GM10266 (cell line): Measurements from ENCODE around the gene SCGB3A1.

Experiments
- DNase-seq: peaks from one replicate; pipeline ENCODE4 v3.0.0; 2012; ENCODE audit errors: extremely low spot score
- TF ChIP-seq, protein P1 (sequence below): IDR thresholded peaks from 2 replicates; pipeline ENCODE4 v1.5.1; 2012; ENCODE audit warnings: mild to moderate bottlenecking, low read depth; ENCODE audit not compliant: control insufficient read depth, insufficient read depth; ENCODE audit errors: missing control alignments

The SCGB3A1 gene

DNA sequence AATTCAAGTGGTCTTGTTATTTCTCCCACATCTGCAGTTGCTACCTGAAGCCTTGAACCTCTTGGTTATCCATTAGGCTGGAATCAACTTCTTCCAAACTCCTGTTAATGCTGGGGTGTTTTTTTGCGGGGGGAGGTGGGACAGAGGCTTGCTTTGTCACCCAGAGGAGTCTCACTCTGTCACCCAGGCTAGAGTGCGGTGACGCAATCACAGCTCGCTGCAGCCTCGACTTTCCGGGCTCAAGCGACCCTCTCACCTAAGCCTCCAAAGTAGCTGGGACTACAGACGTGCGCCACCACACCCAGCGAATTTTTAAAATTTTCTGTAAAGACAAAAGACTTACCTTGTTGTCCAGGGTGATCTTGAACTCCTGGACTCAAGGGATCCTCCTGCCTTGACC is 4.4 kb downstream of the SCGB3A1 start:
- TF ChIP-seq, protein P1, sequence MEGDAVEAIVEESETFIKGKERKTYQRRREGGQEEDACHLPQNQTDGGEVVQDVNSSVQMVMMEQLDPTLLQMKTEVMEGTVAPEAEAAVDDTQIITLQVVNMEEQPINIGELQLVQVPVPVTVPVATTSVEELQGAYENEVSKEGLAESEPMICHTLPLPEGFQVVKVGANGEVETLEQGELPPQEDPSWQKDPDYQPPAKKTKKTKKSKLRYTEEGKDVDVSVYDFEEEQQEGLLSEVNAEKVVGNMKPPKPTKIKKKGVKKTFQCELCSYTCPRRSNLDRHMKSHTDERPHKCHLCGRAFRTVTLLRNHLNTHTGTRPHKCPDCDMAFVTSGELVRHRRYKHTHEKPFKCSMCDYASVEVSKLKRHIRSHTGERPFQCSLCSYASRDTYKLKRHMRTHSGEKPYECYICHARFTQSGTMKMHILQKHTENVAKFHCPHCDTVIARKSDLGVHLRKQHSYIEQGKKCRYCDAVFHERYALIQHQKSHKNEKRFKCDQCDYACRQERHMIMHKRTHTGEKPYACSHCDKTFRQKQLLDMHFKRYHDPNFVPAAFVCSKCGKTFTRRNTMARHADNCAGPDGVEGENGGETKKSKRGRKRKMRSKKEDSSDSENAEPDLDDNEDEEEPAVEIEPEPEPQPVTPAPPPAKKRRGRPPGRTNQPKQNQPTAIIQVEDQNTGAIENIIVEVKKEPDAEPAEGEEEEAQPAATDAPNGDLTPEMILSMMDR: no peak
- DNase-seq: no peak

DNA sequence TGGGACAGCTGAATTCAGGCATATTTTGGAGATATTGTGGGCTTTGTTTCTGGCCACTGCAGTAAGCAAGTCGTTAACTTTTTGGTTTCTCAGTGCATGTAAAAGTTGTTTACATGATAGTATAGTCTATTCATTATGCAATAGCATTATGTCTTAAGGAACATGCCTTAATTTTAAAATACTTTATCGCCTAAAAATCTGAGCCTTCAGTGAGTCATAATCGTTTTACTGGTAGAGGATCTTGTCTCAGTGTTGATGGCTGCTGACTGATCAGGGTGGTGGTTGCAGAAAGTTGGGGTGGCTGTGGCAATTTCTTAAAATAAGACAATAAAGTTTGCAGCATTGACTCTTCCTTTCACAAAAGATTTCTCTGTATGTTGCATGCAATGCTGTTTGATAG is 5.1 kb downstream of the SCGB3A1 start:
- no peak for DNase-seq
- TF ChIP-seq, protein P1: no peak

DNA sequence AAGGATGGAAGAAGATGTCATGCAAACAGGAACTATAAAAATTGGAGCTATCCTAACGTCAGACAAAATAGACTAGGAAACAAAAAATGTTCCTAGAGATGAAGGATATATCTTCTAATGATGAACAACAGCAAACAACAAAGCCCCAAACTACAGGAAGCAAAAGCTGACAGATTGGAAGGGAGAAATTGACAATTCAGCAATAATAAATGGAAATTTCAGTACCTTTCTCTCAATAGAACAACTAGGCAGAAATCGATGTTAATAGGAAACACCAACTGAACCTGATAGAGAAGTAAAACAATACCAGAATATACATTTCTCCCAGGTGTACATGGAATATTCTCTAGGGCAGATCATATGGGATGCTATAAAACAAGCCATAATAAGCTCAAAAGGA is 7.6 kb downstream of the SCGB3A1 start:
- TF ChIP-seq, protein P1: no peak
- no peak for DNase-seq

DNA sequence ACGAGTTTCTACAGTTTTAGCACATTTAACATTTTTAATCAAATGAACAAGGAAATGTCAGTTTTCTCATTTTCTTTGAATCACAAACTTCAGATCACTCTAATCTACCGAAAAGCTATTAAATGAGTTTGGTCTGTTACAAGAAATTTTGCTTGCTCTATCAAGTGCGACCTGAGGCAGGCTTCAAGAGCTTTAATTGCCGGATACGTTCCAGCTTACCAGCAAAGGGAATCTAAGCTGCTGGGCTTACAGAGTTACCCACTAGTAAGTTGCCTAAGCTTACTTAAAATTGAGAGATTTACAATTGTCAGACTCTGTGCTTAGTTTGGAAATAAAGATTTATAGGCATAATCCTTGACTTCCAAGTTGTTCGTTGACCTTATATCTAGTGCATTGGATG is 10.6 kb downstream of the SCGB3A1 start:
- DNase-seq: no peak

DNA sequence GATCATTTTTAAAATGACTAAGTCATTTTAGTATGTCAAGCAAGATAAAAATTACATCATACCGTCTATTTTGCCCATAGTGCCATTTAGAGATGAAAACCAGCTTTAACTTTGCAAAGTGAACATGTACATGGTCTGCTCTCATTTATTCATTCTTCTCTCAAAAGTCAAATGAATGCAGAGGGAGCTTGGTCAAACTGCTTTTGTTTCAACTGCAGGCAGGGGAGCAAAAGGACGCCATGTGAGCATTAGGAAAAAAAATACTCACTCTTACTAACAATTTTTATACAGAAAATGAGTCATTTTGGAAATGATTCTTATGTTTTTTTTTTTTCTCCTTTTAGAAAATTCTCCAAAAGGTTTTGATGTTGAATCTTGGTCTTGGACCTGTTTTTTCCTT is 15.7 kb downstream of the SCGB3A1 start:
- no peak for DNase-seq
- TF ChIP-seq, protein P1: no peak

More for the DNA sequence above, 10.6 kb downstream of the SCGB3A1 start:
- TF ChIP-seq, protein P1: no peak

DNA sequence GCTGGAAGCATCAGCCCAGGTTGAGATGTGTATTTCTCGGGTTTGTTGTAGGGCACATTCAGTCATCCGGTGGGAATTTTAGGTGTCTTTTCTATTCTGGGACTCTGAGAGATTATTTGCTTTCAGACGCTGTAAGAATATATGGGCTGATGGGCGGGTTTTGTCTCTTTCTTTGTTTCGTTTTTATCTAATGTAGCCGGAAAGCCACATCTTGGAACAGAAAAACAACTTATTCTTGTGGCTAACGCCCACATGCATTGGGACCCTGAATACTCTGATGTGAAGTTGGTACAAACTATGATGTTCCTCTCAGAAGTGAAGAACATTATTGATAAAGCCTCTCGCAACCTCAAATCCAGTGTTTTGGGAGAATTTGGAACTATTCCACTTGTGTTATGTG is 22.4 kb downstream of the SCGB3A1 start:
- TF ChIP-seq, protein P1: no peak
- DNase-seq: no peak

DNA sequence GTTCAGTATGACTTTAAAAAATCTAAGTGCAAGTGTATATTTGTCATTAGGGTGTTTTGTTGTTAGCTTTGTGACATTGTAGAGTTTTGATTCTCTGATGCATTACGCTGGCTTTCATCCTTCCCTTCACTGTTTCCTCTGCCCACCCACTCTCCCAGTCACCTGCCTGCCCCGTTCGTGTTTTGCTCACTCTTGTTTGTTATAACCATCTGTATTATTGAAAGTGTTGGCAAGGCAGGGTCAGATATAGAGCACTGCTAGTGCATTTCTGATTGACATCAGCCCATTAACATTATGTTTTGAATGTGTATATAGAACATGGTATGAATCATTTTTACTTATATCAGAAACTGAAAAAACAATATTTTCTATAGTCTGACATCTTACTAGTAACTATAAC is 27.3 kb downstream of the SCGB3A1 start:
- TF ChIP-seq, protein P1: no peak
- no peak for DNase-seq
